Stimulated activated effector memory CD8-positive, alpha-beta T cell treated with anti-CD3 and anti-CD28 coated beads, Interleukin-12 subunit alpha, Interleukin-12 subunit beta, amount 100 ng/mL, for 72 hours (primary cell): ENCODE data around the gene ARHGAP10.

Source experiments
- ATAC-seq: fragments of 150-1000 bp; cut with Tn5 transposase; 2 replicates; pipeline ENCODE4 v1.10.0; 2021
- DNase-seq, 2 donors: peaks; one replicate each; pipeline ENCODE4 v3.0.0; 2021 to 2022; ENCODE audit warnings: low spot score in 2 of 2
- H3K27ac Mint-ChIP-seq: one replicate; pipeline ENCODE4 v1.8.0; 2022; ENCODE audit warnings: mild to moderate bottlenecking, mixed read lengths
- H3K36me3 Mint-ChIP-seq: one replicate; pipeline ENCODE4 v1.8.0; 2022; ENCODE audit warnings: mild to moderate bottlenecking, mixed read lengths
- H3K4me1 Mint-ChIP-seq: one replicate; pipeline ENCODE4 v1.8.0; 2022; ENCODE audit warnings: mixed read lengths
- H3K4me3 Mint-ChIP-seq: one replicate; pipeline ENCODE4 v1.8.0; 2022; ENCODE audit warnings: mild to moderate bottlenecking, mixed read lengths
- H3K9me3 Mint-ChIP-seq: one replicate; pipeline ENCODE4 v1.8.0; 2022; ENCODE audit warnings: mixed read lengths

Gene ARHGAP10

GRCh38 chr4:147851135-147851534, 119.2 kb downstream of the ARHGAP10 start:
- no peaks in the 10 kb centered on the region for H3K9me3 Mint-ChIP-seq
- H3K4me3 Mint-ChIP-seq = no peak overlapping the region
- H3K36me3 Mint-ChIP-seq = no peaks in the 10 kb centered on the region
- no peak for ATAC-seq
- DNase-seq = no peak
- no peak overlapping the region for H3K27ac Mint-ChIP-seq
- H3K4me1 Mint-ChIP-seq = no peaks in the 10 kb centered on the region

GRCh38 chr4:147853706-147854105, 121.8 kb downstream of the ARHGAP10 start:
- Mint-ChIP-seq H3K27ac (no peak overlapping the region), H3K9me3 (no peaks in the 10 kb centered on the region), H3K4me1 (no peaks in the 10 kb centered on the region), H3K36me3 (no peaks in the 10 kb centered on the region), H3K4me3 (no peak overlapping the region)
- ATAC-seq = no peak
- DNase-seq = no peak

GRCh38 chr4:147854154-147854553, 122.3 kb downstream of the ARHGAP10 start:
- DNase-seq (no peak), ATAC-seq (no peak)
- no peak overlapping the region for H3K27ac Mint-ChIP-seq
- H3K36me3 Mint-ChIP-seq = peaks cover 2% of the 10 kb centered on the region
- no peak overlapping the region for H3K4me3 Mint-ChIP-seq
- H3K4me1 Mint-ChIP-seq = no peaks in the 10 kb centered on the region
- no peaks in the 10 kb centered on the region for H3K9me3 Mint-ChIP-seq

- Mint-ChIP-seq H3K4me3 (no peak overlapping the region), H3K36me3 (peaks cover 4% of the 10 kb centered on the region), H3K4me1 (no peaks in the 10 kb centered on the region), H3K27ac (no peak overlapping the region), H3K9me3 (no peaks in the 10 kb centered on the region)
- no peak for DNase-seq
- no peak for ATAC-seq
Observed at GRCh38 chr4:147855571-147856009, 123.7 kb downstream of the ARHGAP10 start.

- Mint-ChIP-seq H3K9me3 (no peaks in the 10 kb centered on the region), H3K27ac (no peak overlapping the region), H3K4me1 (peaks cover 6% of the 10 kb centered on the region), H3K4me3 (no peak overlapping the region), H3K36me3 (peaks cover 12% of the 10 kb centered on the region)
- no peak for ATAC-seq
- no peak for DNase-seq
Observed at GRCh38 chr4:147860960-147861359, 129.1 kb downstream of the ARHGAP10 start.

- peaks cover 20% of the 10 kb centered on the region for H3K36me3 Mint-ChIP-seq
- peaks cover 6% of the 10 kb centered on the region for H3K4me1 Mint-ChIP-seq
- H3K9me3 Mint-ChIP-seq = no peaks in the 10 kb centered on the region
- no peak overlapping the region for H3K27ac Mint-ChIP-seq
- no peak overlapping the region for H3K4me3 Mint-ChIP-seq
- DNase-seq (no peak), ATAC-seq (no peak)
Observed at GRCh38 chr4:147862043-147862692, 130.3 kb downstream of the ARHGAP10 start.

- no peaks in the 10 kb centered on the region for H3K9me3 Mint-ChIP-seq
- ATAC-seq (peak; percentile 14), DNase-seq (no peak)
- H3K27ac Mint-ChIP-seq = no peak overlapping the region
- no peak overlapping the region for H3K4me3 Mint-ChIP-seq
- peaks cover 25% of the 10 kb centered on the region for H3K36me3 Mint-ChIP-seq
- peaks cover 6% of the 10 kb centered on the region for H3K4me1 Mint-ChIP-seq
Observed at GRCh38 chr4:147863111-147863747, 131.3 kb downstream of the ARHGAP10 start.

- no peak overlapping the region for H3K27ac Mint-ChIP-seq
Observed at GRCh38 chr4:147863808-147864472, 132.1 kb downstream of the ARHGAP10 start.

GRCh38 chr4:147864607-147865006, 132.7 kb downstream of the ARHGAP10 start:
- no peaks in the 10 kb centered on the region for H3K9me3 Mint-ChIP-seq
- peaks cover 27% of the 10 kb centered on the region for H3K36me3 Mint-ChIP-seq
- no peak for DNase-seq
- H3K4me1 Mint-ChIP-seq = peaks cover 6% of the 10 kb centered on the region
- no peak for ATAC-seq
- H3K4me3 Mint-ChIP-seq = no peak overlapping the region
- H3K27ac Mint-ChIP-seq = no peak overlapping the region

More at GRCh38 chr4:147863808-147864472, 132.1 kb downstream of the ARHGAP10 start:
- DNase-seq (no peak), ATAC-seq (no peak)
- no peak overlapping the region for H3K4me3 Mint-ChIP-seq
- no peaks in the 10 kb centered on the region for H3K9me3 Mint-ChIP-seq
- H3K4me1 Mint-ChIP-seq = peaks cover 6% of the 10 kb centered on the region
- H3K36me3 Mint-ChIP-seq = peaks cover 28% of the 10 kb centered on the region

GRCh38 chr4:147865926-147866325, 134.0 kb downstream of the ARHGAP10 start:
- no peak for ATAC-seq
- H3K4me3 Mint-ChIP-seq = no peak overlapping the region
- peaks cover 26% of the 10 kb centered on the region for H3K36me3 Mint-ChIP-seq

GRCh38 chr4:147866532-147867271, 134.8 kb downstream of the ARHGAP10 start:
- no peak overlapping the region for H3K4me3 Mint-ChIP-seq

More at GRCh38 chr4:147865926-147866325, 134.0 kb downstream of the ARHGAP10 start:
- no peak for DNase-seq
- Mint-ChIP-seq H3K4me1 (peaks cover 6% of the 10 kb centered on the region), H3K27ac (no peak overlapping the region), H3K9me3 (no peaks in the 10 kb centered on the region)

GRCh38 chr4:147874109-147874508, 142.2 kb downstream of the ARHGAP10 start:
- Mint-ChIP-seq H3K36me3 (peaks cover 16% of the 10 kb centered on the region), H3K9me3 (no peaks in the 10 kb centered on the region), H3K4me3 (no peak overlapping the region), H3K4me1 (no peaks in the 10 kb centered on the region), H3K27ac (no peak overlapping the region)
- no peak for ATAC-seq
- DNase-seq = no peak

More at GRCh38 chr4:147866532-147867271, 134.8 kb downstream of the ARHGAP10 start:
- Mint-ChIP-seq H3K36me3 (peaks cover 19% of the 10 kb centered on the region), H3K27ac (no peak overlapping the region), H3K9me3 (no peaks in the 10 kb centered on the region), H3K4me1 (peaks cover 6% of the 10 kb centered on the region)
- DNase-seq (peak; percentile 87 to 94), ATAC-seq (peak; percentile 95)

- Mint-ChIP-seq H3K4me3 (no peak overlapping the region), H3K27ac (no peak overlapping the region)
- ATAC-seq = no peak
Observed at GRCh38 chr4:147877308-147877771, 145.5 kb downstream of the ARHGAP10 start.

GRCh38 chr4:147879676-147880075, 147.8 kb downstream of the ARHGAP10 start:
- H3K4me1 Mint-ChIP-seq = no peaks in the 10 kb centered on the region
- no peak overlapping the region for H3K27ac Mint-ChIP-seq
- DNase-seq = no peak
- H3K4me3 Mint-ChIP-seq = no peak overlapping the region
- H3K9me3 Mint-ChIP-seq = peaks cover 3% of the 10 kb centered on the region
- ATAC-seq = no peak
- H3K36me3 Mint-ChIP-seq = peaks cover 16% of the 10 kb centered on the region

More at GRCh38 chr4:147877308-147877771, 145.5 kb downstream of the ARHGAP10 start:
- peaks cover 21% of the 10 kb centered on the region for H3K36me3 Mint-ChIP-seq
- no peaks in the 10 kb centered on the region for H3K4me1 Mint-ChIP-seq
- no peaks in the 10 kb centered on the region for H3K9me3 Mint-ChIP-seq
- no peak for DNase-seq

- no peak overlapping the region for H3K27ac Mint-ChIP-seq
- H3K4me3 Mint-ChIP-seq = no peak overlapping the region
- no peak for DNase-seq
- H3K9me3 Mint-ChIP-seq = peaks cover 5% of the 10 kb centered on the region
- H3K36me3 Mint-ChIP-seq = peaks cover 7% of the 10 kb centered on the region
- H3K4me1 Mint-ChIP-seq = no peaks in the 10 kb centered on the region
- ATAC-seq = no peak
Observed at GRCh38 chr4:147880511-147880910, 148.6 kb downstream of the ARHGAP10 start.
